H1 (cell line): ENCODE data around the gene CBFA2T2. TPM values are rescaled to one million over a fixed set of nuclear protein-coding genes. Genes with fewer than 3 reads are reported as not detected.

Experiments used
- CTCF ChIA-PET: fragments of 300-600 bp; sonication (Branson Sonifier 250); formaldehyde crosslinking; loops from one replicate; lab custom pipeline; 2021; ENCODE audit not compliant: partially characterized antibody; lab: Charles Lee
- POLR2A ChIA-PET: fragments of 300-600 bp; sonication (Branson Sonifier 250); formaldehyde crosslinking; loops from one replicate; lab custom pipeline; 2021; ENCODE audit warnings: inconsistent platforms; ENCODE audit not compliant: partially characterized antibody; lab: Charles Lee
- DNase-seq, 2 experiments: peaks; one replicate each; pipeline versions ENCODE4 v3.0.0 to v3.0.0-alpha.2; 2010 to 2022; ENCODE audit warnings: low spot score in 2 of 2, low read depth in 1 of 2, mixed read lengths in 1 of 2
- FAIRE-seq: peaks from 2 replicates; lab custom pipeline; 2011; peaks lifted over from hg19 to GRCh38; lab: Jason Lieb, UNC
- H2AFZ ChIP-seq: 2 replicates; pipeline ENCODE4 v1.8.1; 2012; ENCODE audit warnings: low read length, inconsistent platforms
- H2AK5ac ChIP-seq: 2 replicates; pipeline ENCODE4 v1.6.1; 2013; ENCODE audit warnings: low read depth, low read length
- H2BK120ac ChIP-seq: replicated peaks from 2 replicates; pipeline ENCODE3; 2013; ENCODE audit warnings: low read depth, low read length, inconsistent platforms
- H2BK12ac ChIP-seq: 2 replicates; pipeline ENCODE4 v1.6.1; 2013; ENCODE audit warnings: low read depth, low read length
- H2BK15ac ChIP-seq: 2 replicates; pipeline ENCODE4 v1.6.1; 2013; ENCODE audit warnings: low read length
- H2BK20ac ChIP-seq: 2 replicates; pipeline ENCODE4 v1.6.1; 2013; ENCODE audit warnings: low read length
- H2BK5ac ChIP-seq: 2 replicates; pipeline ENCODE4 v1.6.1; 2013; ENCODE audit warnings: low read depth, low read length
- H3K14ac ChIP-seq: 2 replicates; pipeline ENCODE4 v1.6.1; 2013; ENCODE audit warnings: inconsistent platforms; ENCODE audit not compliant: insufficient read length
- H3K18ac ChIP-seq: 2 replicates; pipeline ENCODE4 v1.6.1; 2013; ENCODE audit warnings: low read length; ENCODE audit errors: extremely low read depth
- H3K23ac ChIP-seq: 2 replicates; pipeline ENCODE4 v1.6.1; 2013; ENCODE audit warnings: inconsistent platforms; ENCODE audit not compliant: insufficient read length
- H3K23me2 ChIP-seq: 2 replicates; pipeline ENCODE4 v1.6.1; 2013; ENCODE audit warnings: low read depth, low read length
- H3K27ac ChIP-seq: 2 replicates; pipeline ENCODE4 v1.6.1; 2011; ENCODE audit warnings: low read depth, low read length, inconsistent platforms
- H3K27me3 ChIP-seq, 4 experiments: replicated peaks in 1 of 4; 1 replicate in 1 of 4; 2 replicates in 3 of 4; pipeline versions ENCODE4 v1.6.1 to v1.8.1; 2011 to 2013; ENCODE audit warnings: low read length in 3 of 4, mild to moderate bottlenecking in 3 of 4, inconsistent platforms in 2 of 4, mixed read lengths in 2 of 4, moderate library complexity in 1 of 4; ENCODE audit not compliant: control insufficient read depth in 3 of 4, insufficient read depth in 3 of 4; ENCODE audit errors: extremely low read depth in 1 of 4
- H3K36me3 ChIP-seq, 4 experiments: 2 replicates each; pipeline versions ENCODE4 v1.6.1 to v1.8.1; 2011 to 2013; ENCODE audit warnings: mild to moderate bottlenecking in 4 of 4, low read length in 3 of 4, moderate library complexity in 2 of 4, control low read depth in 1 of 4, inconsistent platforms in 1 of 4; ENCODE audit not compliant: insufficient read depth in 4 of 4, control insufficient read depth in 2 of 4
- H3K4ac ChIP-seq: replicated peaks from 2 replicates; pipeline ENCODE3; 2013; ENCODE audit warnings: low read length, low read depth, mixed read lengths, inconsistent platforms; ENCODE audit not compliant: insufficient read length
- H3K4me1 ChIP-seq, 4 experiments: replicated peaks in 1 of 4; 1 replicate in 1 of 4; 2 replicates in 3 of 4; pipeline versions ENCODE4 v1.6.1 to v1.8.1; 2011 to 2013; ENCODE audit warnings: low read length in 3 of 4, inconsistent platforms in 2 of 4, mixed read lengths in 1 of 4; ENCODE audit not compliant: insufficient read depth in 4 of 4, control insufficient read depth in 3 of 4
- H3K4me2 ChIP-seq, 2 experiments: 2 replicates each; pipeline versions ENCODE4 v1.6.1 to v1.8.1; 2011 to 2013; ENCODE audit warnings: low read depth in 2 of 2, low read length in 2 of 2, control low read depth in 1 of 2, inconsistent platforms in 1 of 2, mild to moderate bottlenecking in 1 of 2; ENCODE audit not compliant: insufficient read depth in 1 of 2
- H3K4me3 ChIP-seq, 4 experiments: fragments of 200-600, 300-600 bp in 1 of 4; sonication (generic), shearing (Covaris generic), sonication (Bioruptor Twin) in 1 of 4; 2 replicates each; pipeline versions ENCODE4 v1.5.1 to v1.8.1; 2011 to 2016; ENCODE audit warnings: low read length in 4 of 4, low read depth in 3 of 4, control low read depth in 2 of 4, inconsistent platforms in 2 of 4, mild to moderate bottlenecking in 2 of 4, mixed read lengths in 1 of 4, moderate library complexity in 1 of 4; ENCODE audit not compliant: insufficient read depth in 2 of 4; ENCODE audit errors: extremely low read depth in 1 of 4
- H3K56ac ChIP-seq: replicated peaks from 2 replicates; pipeline ENCODE3; 2013; ENCODE audit warnings: low read depth, mild to moderate bottlenecking, mixed read lengths, low read length, inconsistent platforms; ENCODE audit not compliant: insufficient read length
- H3K79me1 ChIP-seq: 2 replicates; pipeline ENCODE4 v1.6.1; 2013; ENCODE audit warnings: low read depth, low read length, control low read depth
- H3K79me2 ChIP-seq, 2 experiments: 2 replicates each; pipeline versions ENCODE4 v1.6.1 to v1.8.1; 2012 to 2013; ENCODE audit warnings: low read length in 2 of 2, mild to moderate bottlenecking in 2 of 2, inconsistent platforms in 1 of 2; ENCODE audit not compliant: insufficient read depth in 2 of 2, control insufficient read depth in 1 of 2
- H3K9ac ChIP-seq, 4 experiments: replicated peaks in 1 of 4; 1 replicate in 1 of 4; 2 replicates in 3 of 4; pipeline versions ENCODE4 v1.6.1 to v1.8.1; 2011 to 2013; ENCODE audit warnings: low read depth in 3 of 4, low read length in 3 of 4, control low read depth in 2 of 4, mild to moderate bottlenecking in 2 of 4, moderate library complexity in 2 of 4, inconsistent platforms in 1 of 4; ENCODE audit errors: extremely low read depth in 1 of 4
- H3K9me3 ChIP-seq, 2 experiments: 2 replicates each; pipeline versions ENCODE4 v1.6.1 to v1.8.1; 2012 to 2013; ENCODE audit warnings: mild to moderate bottlenecking in 2 of 2, moderate library complexity in 2 of 2, control low read depth in 1 of 2, inconsistent platforms in 1 of 2, low read depth in 1 of 2, low read length in 1 of 2, mixed read lengths in 1 of 2; ENCODE audit not compliant: insufficient read depth in 2 of 2
- H4K20me1 ChIP-seq, 2 experiments: replicated peaks in 1 of 2; 2 replicates each; pipeline versions ENCODE3 to v1.8.1; 2011 to 2013; ENCODE audit warnings: inconsistent platforms in 2 of 2, low read length in 2 of 2, mild to moderate bottlenecking in 1 of 2; ENCODE audit not compliant: insufficient read depth in 2 of 2, control insufficient read depth in 1 of 2
- H4K5ac ChIP-seq: 2 replicates; pipeline ENCODE4 v1.6.1; 2013; ENCODE audit warnings: low read length, low read depth, mixed read lengths, inconsistent platforms; ENCODE audit not compliant: insufficient read length
- H4K8ac ChIP-seq: 2 replicates; pipeline ENCODE4 v1.8.0; 2013; ENCODE audit warnings: mild to moderate bottlenecking, moderate library complexity, low read length, inconsistent platforms; ENCODE audit not compliant: insufficient read depth; ENCODE audit errors: extremely low read depth
- H4K91ac ChIP-seq: replicated peaks from 2 replicates; pipeline ENCODE3; 2013; ENCODE audit warnings: low read length, mixed read lengths, inconsistent platforms; ENCODE audit not compliant: insufficient read length
- BACH1 ChIP-seq: IDR thresholded peaks from 2 replicates; pipeline ENCODE4 v1.6.1; 2012; ENCODE audit warnings: low read length, improper control_type of control experiment
- BRCA1 ChIP-seq: IDR thresholded peaks from 2 replicates; pipeline ENCODE4 v1.6.1; 2012; ENCODE audit warnings: low read depth, low read length, improper control_type of control experiment
- CHD2 ChIP-seq: IDR thresholded peaks from 2 replicates; pipeline ENCODE4 v1.6.1; 2012; ENCODE audit warnings: low read length, improper control_type of control experiment
- CREB1 ChIP-seq: IDR thresholded peaks from 2 replicates; pipeline ENCODE4 v1.6.1; 2012; ENCODE audit warnings: inconsistent platforms
- CTCF ChIP-seq, 3 experiments: IDR thresholded peaks; 1 replicate in 2 of 3; 2 replicates in 1 of 3; pipeline versions ENCODE4 v1.5.1 to v1.6.1; 2011; ENCODE audit warnings: low read length in 3 of 3, mild to moderate bottlenecking in 3 of 3, inconsistent platforms in 2 of 3, low read depth in 1 of 3, moderate library complexity in 1 of 3; ENCODE audit not compliant: insufficient read depth in 1 of 3; ENCODE audit errors: control extremely low read depth in 1 of 3
- HDAC2 ChIP-seq, 2 experiments: fragments of 300-600 bp in 1 of 2; sonication (generic) in 1 of 2; IDR thresholded peaks; 2 replicates each; pipeline ENCODE4 v1.6.1; 2011 to 2012; ENCODE audit warnings: low read depth in 2 of 2, low read length in 2 of 2, mild to moderate bottlenecking in 2 of 2, moderate library complexity in 2 of 2, borderline replicate concordance in 1 of 2, inconsistent platforms in 1 of 2
- HDAC6 ChIP-seq: IDR thresholded peaks from one replicate; pipeline ENCODE4 v1.7.1; 2012; ENCODE audit warnings: low read depth, mild to moderate bottlenecking, inconsistent platforms, low read length, moderate library complexity
- JUND ChIP-seq: IDR thresholded peaks from 2 replicates; pipeline ENCODE4 v1.6.1; 2011; ENCODE audit warnings: mild to moderate bottlenecking, improper control_type of control experiment, low read length
- KDM1A ChIP-seq: fragments of 200-600, 300-600 bp; sonication (generic); IDR thresholded peaks from 2 replicates; pipeline ENCODE4 v1.7.1; 2016; ENCODE audit warnings: mild to moderate bottlenecking, low read length, borderline replicate concordance
- SP1 ChIP-seq: IDR thresholded peaks from 2 replicates; pipeline ENCODE4 v1.6.1; 2011; ENCODE audit warnings: low read depth, low read length
- TBP ChIP-seq: IDR thresholded peaks from 2 replicates; pipeline ENCODE4 v1.6.1; 2011; ENCODE audit warnings: low read depth, low read length, improper control_type of control experiment
- TEAD4 ChIP-seq: IDR thresholded peaks from 2 replicates; pipeline ENCODE4 v1.6.1; 2012; ENCODE audit warnings: low read depth, low read length, inconsistent platforms, mixed read lengths
- WGBS, 2 experiments: shearing (Covaris generic) in 1 of 2; methylation state at CpG; one replicate each; pipeline versions ENCODE4 v1.1.6 to v1.1.7; 2013 to 2015; ENCODE audit warnings: low lambda C conversion rate in 2 of 2, mixed read lengths in 2 of 2, inconsistent platforms in 1 of 2, low coverage in 1 of 2, missing lambda C conversion rate in 1 of 2; ENCODE audit not compliant: insufficient replicate concordance in 2 of 2, insufficient coverage in 1 of 2, insufficient read length in 1 of 2; ENCODE audit errors: extremely low coverage in 1 of 2, missing lambda C conversion rate in 1 of 2; 5-methylcytosine and 5-hydroxymethylcytosine counted together
- polyA plus RNA-seq, 7 experiments: library from polyadenylated mRNA; depleted of rRNA in 3 of 7; stranded (reverse) in 5 of 7; unstranded in 2 of 7; fragments of >200 nt in 5 of 7; fragments of 200-250 nt in 2 of 7; gene quantifications; 1 replicate in 5 of 7; 2 replicates in 1 of 7; 4 replicates in 1 of 7; pipeline versions ENCODE4 v1.2.1 to v1.2.3, GENCODE V29; 2011 to 2013; ENCODE audit warnings: missing spikeins in 2 of 7, mixed read lengths in 2 of 7
- total RNA-seq: library from RNA; stranded (reverse); fragmentation: NEBNext Ultra II Directional; extraction: Animal tissue kit (Norgen Biotek cat#: 25700); gene quantifications from 2 replicates; pipeline ENCODE4 v1.2.1, GENCODE V29; 2021

CBFA2T2 gene
- total and polyA plus RNA-seq, 2 of the 8 experiments (the other 6 are each of a cell fraction or from before 2014, with no cell fraction given) = 11.6 to 12.9 TPM

- ChIA-PET CTCF (interaction anchor here (0.8 to 4.5 kb wide), 2 partner anchors 16 to 194 kb away, joined by 3 to 38 read pairs; partner anchors contain the start of gene ACTL10), POLR2A (interaction anchor here (1.1 to 1.7 kb wide), 4 partner anchors 9 to 206 kb away, joined by 3 to 6 read pairs (median 4); partner anchors contain the start of gene ACTL10)
- Histone ChIP-seq H3K79me2 (no peaks in the 10 kb centered on the region), H2BK20ac (no peak overlapping the region), H3K4me3 (no peak overlapping the region), H4K5ac (no peak overlapping the region), H2AFZ (no peak overlapping the region), H2BK120ac (no peak overlapping the region), H2BK12ac (no peak overlapping the region), H4K91ac (no peak overlapping the region), H4K8ac (no peak overlapping the region), H3K23me2 (no peaks in the 10 kb centered on the region), H3K36me3 (no peaks in the 10 kb centered on the region), H3K4ac (no peak overlapping the region), H3K27me3 (no peaks in the 10 kb centered on the region), H2AK5ac (no peak overlapping the region), H4K20me1 (peaks cover 0 to 2% of the 10 kb centered on the region in 2 experiments), H3K9me3 (no peaks in the 10 kb centered on the region), H3K18ac (no peak overlapping the region), H2BK15ac (no peak overlapping the region), H3K14ac (no peak overlapping the region), H3K4me2 (no peak overlapping the region), H3K23ac (no peak overlapping the region), H3K79me1 (no peaks in the 10 kb centered on the region), H3K9ac (no peak overlapping the region), H3K4me1 (peaks cover 0 to 11% (median 1%) of the 10 kb centered on the region in 4 experiments; a peak in 4 of 7 replicates), H3K27ac (no peak overlapping the region), H2BK5ac (no peak overlapping the region), H3K56ac (no peak overlapping the region)
- DNase-seq (no peak), FAIRE-seq (no peak)
- WGBS, 2 experiments = 90% methylated on average over 13 of the region's 13 CpGs; no CpG with 5 or more reads in 1 of the 2 experiments
- TF ChIP-seq HDAC2 (IDR thresholded peaks at IDR 0.05; ENCODE audit: borderline replicate concordance in 1 of 2, low read depth in 2 of 2, low read length in 2 of 2) = no peak
- TF ChIP-seq HDAC6 = no peak
- TF ChIP-seq TEAD4 = no peak
- TF ChIP-seq BACH1 = no peak
- TF ChIP-seq JUND = no peak
- TF ChIP-seq CHD2 = no peak
- no peak for TF ChIP-seq KDM1A
- TF ChIP-seq TBP = no peak
- TF ChIP-seq CTCF (IDR thresholded peaks at IDR 0.05; ENCODE audit: control extremely low read depth in 1 of 3, insufficient read depth in 1 of 3, low read depth in 1 of 3, low read length in 3 of 3) = no peak
- TF ChIP-seq SP1 = no peak
- no peak for TF ChIP-seq BRCA1
- no peak for TF ChIP-seq CREB1
Measured at GRCh38 chr20:33651562-33652048, 161.7 kb downstream of the CBFA2T2 start.
